OCI-LY3 (cell line): ENCODE measurements around the gene GNA12.

ENCODE experiments used
- H2AFZ ChIP-seq: fragments of 200-600, 300-600 bp; shearing (Covaris generic); 2 replicates; pipeline ENCODE4 v1.6.0; 2014; ENCODE audit warnings: antibody characterized with exemption, low read depth, low read length
- H3K27ac ChIP-seq: fragments of 200-600, 300-600 bp; sonication (generic); 2 replicates; pipeline ENCODE4 v1.5.1; 2014; ENCODE audit warnings: mild to moderate bottlenecking, low read length, moderate library complexity, mixed read lengths
- H3K27me3 ChIP-seq: fragments of 200-600, 300-600 bp; sonication (generic); 2 replicates; pipeline ENCODE4 v1.6.1; 2014; ENCODE audit warnings: low read depth, low read length, mixed read lengths
- H3K36me3 ChIP-seq: fragments of 200-600, 300-600 bp; sonication (generic); replicated peaks from 2 replicates; pipeline ENCODE3; 2014; ENCODE audit warnings: low read depth, low read length, mixed read lengths
- H3K4me1 ChIP-seq: fragments of 300-600, 200-600 bp; sonication (generic); 2 replicates; pipeline ENCODE4 v1.6.1; 2014; ENCODE audit warnings: low read length, mixed read lengths
- H3K4me2 ChIP-seq: fragments of 200-600, 300-600 bp; sonication (generic); 2 replicates; pipeline ENCODE4 v1.6.1; 2014; ENCODE audit warnings: low read length, mixed read lengths
- H3K4me3 ChIP-seq: fragments of 300-600, 200-600 bp; sonication (generic); 2 replicates; pipeline ENCODE4 v1.5.1; 2014; ENCODE audit warnings: antibody characterized with exemption, mild to moderate bottlenecking, low read length, moderate library complexity
- H3K79me2 ChIP-seq: fragments of 300-600, 200-600 bp; shearing (Covaris generic); 2 replicates; pipeline ENCODE4 v1.6.1; 2014; ENCODE audit warnings: mild to moderate bottlenecking, low read length, mixed read lengths
- H3K9ac ChIP-seq: fragments of 300-600, 200-600 bp; shearing (Covaris generic); 2 replicates; pipeline ENCODE4 v1.6.0; 2014; ENCODE audit warnings: mild to moderate bottlenecking, low read length, moderate library complexity
- H3K9me3 ChIP-seq: fragments of 200-600, 300-600 bp; shearing (Covaris generic); 2 replicates; pipeline ENCODE4 v1.6.1; 2014; ENCODE audit warnings: low read length, mixed read lengths; ENCODE audit not compliant: insufficient read depth
- H4K20me1 ChIP-seq: fragments of 200-600, 300-600 bp; sonication (generic); 2 replicates; pipeline ENCODE4 v1.6.1; 2016; ENCODE audit warnings: low read length, mixed read lengths; ENCODE audit not compliant: insufficient read depth
- CTCF ChIP-seq: fragments of 200-600, 300-600 bp; sonication (generic); IDR thresholded peaks from 2 replicates; pipeline ENCODE4 v1.5.1; 2014; ENCODE audit warnings: antibody characterized with exemption, low read length, low read depth
- EZH2phosphoT487 ChIP-seq: fragments of 200-600 bp; shearing (Covaris generic); IDR thresholded peaks from 2 replicates; pipeline ENCODE4 v1.6.1; 2018; ENCODE audit warnings: antibody characterized with exemption, mixed run types, low read depth

Gene GNA12

DNA sequence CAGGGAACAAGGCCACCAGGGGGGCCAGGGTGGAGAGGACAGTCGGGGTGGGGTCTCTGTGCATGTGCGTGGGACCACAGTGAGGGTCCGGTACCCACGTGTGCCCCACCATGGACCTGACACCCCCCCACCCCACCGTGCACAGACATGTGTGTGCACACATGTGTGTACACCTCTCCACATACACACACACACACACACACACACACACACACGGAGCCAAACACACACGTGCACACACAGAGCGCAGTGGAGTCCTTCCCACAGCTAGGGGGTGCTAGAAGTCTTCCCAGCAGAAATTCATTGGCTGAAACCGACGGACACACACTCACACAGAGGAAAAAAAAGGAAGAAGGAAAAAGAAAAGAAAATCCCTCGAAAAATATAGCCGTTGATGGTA is 42.8 kb upstream of the GNA12 start:
- Histone ChIP-seq H3K9ac (no peak overlapping the region), H3K79me2 (no peaks in the 10 kb centered on the region), H3K27me3 (no peaks in the 10 kb centered on the region), H3K27ac (no peak overlapping the region), H3K4me1 (no peaks in the 10 kb centered on the region), H3K4me3 (no peak overlapping the region), H3K36me3 (no peaks in the 10 kb centered on the region), H4K20me1 (no peaks in the 10 kb centered on the region), H2AFZ (no peak overlapping the region), H3K9me3 (no peaks in the 10 kb centered on the region), H3K4me2 (0 out of 2 replicates have a peak overlapping the region, but pooled peaks have one; percentile 34)
- peak; percentile 77 for TF ChIP-seq CTCF
- TF ChIP-seq EZH2phosphoT487: no peak

DNA sequence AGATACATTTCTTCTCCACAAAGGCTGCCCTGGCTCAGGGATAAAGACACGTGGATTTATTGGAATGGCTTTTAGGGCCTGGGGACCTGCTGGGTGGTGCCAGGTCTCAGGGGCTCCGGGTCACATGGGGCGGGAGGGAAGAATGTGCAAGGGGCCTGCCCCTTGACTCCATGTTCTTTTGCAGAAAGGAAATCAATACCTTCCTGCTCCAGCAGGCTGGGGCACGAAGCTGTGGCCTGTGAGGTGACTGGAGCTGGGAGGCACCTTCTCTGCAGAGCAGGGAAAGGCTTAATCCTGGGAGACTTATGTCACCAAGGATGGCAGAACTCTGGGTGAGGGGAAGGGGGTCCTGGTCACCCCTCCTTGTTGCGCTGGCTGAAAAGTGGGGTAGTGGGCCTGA is 42.3 kb upstream of the GNA12 start:
- no peak overlapping the region for H3K27ac ChIP-seq
- H3K79me2 ChIP-seq: no peaks in the 10 kb centered on the region
- no peaks in the 10 kb centered on the region for H3K36me3 ChIP-seq
- no peak overlapping the region for H3K4me2 ChIP-seq
- no peak overlapping the region for H2AFZ ChIP-seq
- no peak overlapping the region for H3K9ac ChIP-seq
- no peaks in the 10 kb centered on the region for H4K20me1 ChIP-seq
- H3K4me3 ChIP-seq: no peak overlapping the region
- no peaks in the 10 kb centered on the region for H3K4me1 ChIP-seq
- no peak for TF ChIP-seq EZH2phosphoT487
- TF ChIP-seq CTCF: no peak
- no peaks in the 10 kb centered on the region for H3K27me3 ChIP-seq
- H3K9me3 ChIP-seq: no peaks in the 10 kb centered on the region

DNA sequence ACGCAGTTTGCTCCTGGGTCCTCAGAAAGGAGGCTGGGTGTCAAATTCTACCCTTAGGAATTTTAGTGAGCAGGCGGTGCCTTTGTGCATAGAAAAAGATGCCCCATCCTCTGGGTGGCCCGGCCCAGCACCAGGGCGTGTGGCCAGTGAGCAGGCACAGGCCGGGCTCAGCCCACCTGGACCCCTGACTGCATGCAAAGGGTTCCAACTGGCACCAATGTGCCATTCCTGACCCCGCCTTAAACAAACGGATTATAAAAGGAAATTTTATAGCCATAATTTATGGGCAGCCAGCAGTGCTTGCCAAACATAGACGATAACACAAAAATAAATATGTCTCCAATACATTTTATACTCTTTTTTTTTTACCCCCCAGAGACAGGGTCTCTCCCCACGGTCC is 40.1 kb upstream of the GNA12 start:
- Histone ChIP-seq H3K9ac (no peak overlapping the region), H2AFZ (no peak overlapping the region), H3K9me3 (no peaks in the 10 kb centered on the region), H3K36me3 (no peaks in the 10 kb centered on the region), H3K4me1 (no peaks in the 10 kb centered on the region), H4K20me1 (no peaks in the 10 kb centered on the region), H3K79me2 (no peaks in the 10 kb centered on the region), H3K4me3 (no peak overlapping the region), H3K4me2 (no peak overlapping the region), H3K27me3 (no peaks in the 10 kb centered on the region), H3K27ac (no peak overlapping the region)
- no peak for TF ChIP-seq CTCF
- no peak for TF ChIP-seq EZH2phosphoT487

DNA sequence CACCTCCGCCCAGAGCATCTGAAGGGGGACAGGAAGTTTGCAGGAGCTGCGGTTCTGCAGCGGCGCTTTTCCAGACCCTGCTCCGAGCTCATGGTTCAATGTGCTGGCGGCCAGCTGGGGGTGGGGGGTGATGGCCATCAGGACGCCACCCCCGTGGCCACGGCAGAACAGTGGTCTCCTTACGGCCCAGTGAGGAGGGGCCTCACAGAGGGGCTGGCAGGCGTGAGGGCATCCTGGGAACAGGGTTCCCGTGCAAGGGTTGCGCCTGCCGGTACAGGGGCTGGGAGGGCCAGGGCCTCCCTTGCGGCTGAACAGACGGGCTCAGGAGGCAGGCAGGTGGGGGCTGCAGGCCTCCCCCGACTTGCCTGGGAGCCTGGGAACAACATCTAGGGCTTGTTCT is 39.0 kb upstream of the GNA12 start:
- Histone ChIP-seq H3K27ac (no peak overlapping the region), H3K9ac (no peak overlapping the region), H3K4me2 (no peak overlapping the region), H3K79me2 (no peaks in the 10 kb centered on the region), H4K20me1 (no peaks in the 10 kb centered on the region), H3K4me3 (no peak overlapping the region), H3K9me3 (no peaks in the 10 kb centered on the region), H2AFZ (no peak overlapping the region), H3K4me1 (no peaks in the 10 kb centered on the region), H3K36me3 (no peaks in the 10 kb centered on the region), H3K27me3 (no peaks in the 10 kb centered on the region)
- TF ChIP-seq EZH2phosphoT487: no peak
- no peak for TF ChIP-seq CTCF
